Colonic mucosa (tissue), 4 donors: ENCODE measurements around the gene MRPL28. TPM values are rescaled to one million over a fixed set of nuclear protein-coding genes. Genes with fewer than 3 reads are reported as not detected.
A peak's percentile ranks its signal among the peaks of the same experiment; 100 is the strongest.

Experiments used
- DNase-seq: peaks from one replicate; pipeline ENCODE4 v3.0.0-alpha.2; 2020
- H3K27ac ChIP-seq: fragments of 200-600 bp; one replicate; pipeline ENCODE4 v1.8.0; 2021
- H3K27me3 ChIP-seq: fragments of 200-600 bp; one replicate; pipeline ENCODE4 v1.8.0; 2021
- H3K36me3 ChIP-seq: fragments of 200-600 bp; one replicate; pipeline ENCODE4 v1.8.0; 2021
- H3K4me1 ChIP-seq: fragments of 200-600 bp; one replicate; pipeline ENCODE4 v1.8.0; 2021; ENCODE audit warnings: mild to moderate bottlenecking
- H3K4me3 ChIP-seq: fragments of 200-600 bp; one replicate; pipeline ENCODE4 v1.8.0; 2021
- H3K9ac ChIP-seq, 2 donors: one replicate each; pipeline ENCODE4 v1.7.0; 2013; ENCODE audit warnings: control low read depth in 2 of 2, low read depth in 2 of 2, low read length in 2 of 2
- H3K9me3 ChIP-seq: fragments of 200-600 bp; one replicate; pipeline ENCODE4 v1.8.0; 2021
- intact Hi-C: fragments of 100-400 bp; cut with DNase I; formaldehyde crosslinking; loops from one replicate; pipeline ENCODE4 v1.14.1; 2022
- total RNA-seq, 2 donors: library from RNA; stranded (reverse); fragmentation: NEBNext Ultra II Directional in 1 of 2; extraction: Animal tissue kit (Norgen Biotek cat#: 25700) in 1 of 2; gene quantifications; one replicate each; pipeline ENCODE4 v1.2.1, GENCODE V29; 2021
- TF ChIP-seq, protein P1 (sequence below): fragments of 200-600 bp; IDR thresholded peaks from one replicate; pipeline ENCODE4 v1.8.0; 2022; ENCODE audit warnings: antibody characterized with exemption, mild to moderate bottlenecking
- donor health status: healthy.
- donor health status: DM: no; HTN: no; CAD: no.
- donor health status: DM: no; HTN: no; CAD: no.

MRPL28 gene
- total RNA-seq, 2 donors from 2014 or later: 59.4 to 75.4 TPM

DNA sequence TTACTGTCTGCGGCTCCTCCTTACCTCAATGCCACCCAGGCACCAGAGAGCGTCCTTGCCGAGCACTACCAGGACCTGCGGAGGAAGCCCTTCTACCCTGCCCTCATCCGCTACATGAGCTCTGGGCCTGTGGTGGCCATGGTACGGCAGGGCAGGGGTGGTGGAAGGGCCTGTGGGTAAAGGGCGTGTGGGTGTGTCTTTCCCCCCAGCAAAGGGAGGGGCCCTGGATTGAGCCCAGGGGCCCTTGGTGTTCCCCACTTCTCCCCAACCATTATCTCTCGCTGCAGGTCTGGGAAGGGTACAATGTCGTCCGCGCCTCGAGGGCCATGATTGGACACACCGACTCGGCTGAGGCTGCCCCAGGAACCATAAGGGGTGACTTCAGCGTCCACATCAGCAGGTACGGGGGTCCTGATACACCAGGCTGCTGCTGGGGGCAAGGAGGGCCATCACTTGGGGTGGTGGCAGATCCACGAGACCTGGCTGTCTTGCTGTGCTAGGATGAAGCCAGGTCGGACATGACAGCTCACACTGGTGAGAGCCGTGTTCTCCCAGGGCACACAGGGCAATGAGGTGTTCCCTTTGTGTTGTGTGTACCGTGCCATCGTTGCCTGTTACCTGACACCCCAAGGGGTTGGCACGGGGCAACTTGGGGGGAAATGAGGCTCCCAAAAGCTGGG, 29.1 kb upstream of the MRPL28 start:
- peak overlapping the region in 1 of 2 donors; percentile 76 for H3K9ac ChIP-seq
- H3K27me3 ChIP-seq: no peaks in the 10 kb centered on the region
- no peak overlapping the region for H3K4me3 ChIP-seq
- no peak overlapping the region for H3K27ac ChIP-seq
- TF ChIP-seq, protein P1, sequence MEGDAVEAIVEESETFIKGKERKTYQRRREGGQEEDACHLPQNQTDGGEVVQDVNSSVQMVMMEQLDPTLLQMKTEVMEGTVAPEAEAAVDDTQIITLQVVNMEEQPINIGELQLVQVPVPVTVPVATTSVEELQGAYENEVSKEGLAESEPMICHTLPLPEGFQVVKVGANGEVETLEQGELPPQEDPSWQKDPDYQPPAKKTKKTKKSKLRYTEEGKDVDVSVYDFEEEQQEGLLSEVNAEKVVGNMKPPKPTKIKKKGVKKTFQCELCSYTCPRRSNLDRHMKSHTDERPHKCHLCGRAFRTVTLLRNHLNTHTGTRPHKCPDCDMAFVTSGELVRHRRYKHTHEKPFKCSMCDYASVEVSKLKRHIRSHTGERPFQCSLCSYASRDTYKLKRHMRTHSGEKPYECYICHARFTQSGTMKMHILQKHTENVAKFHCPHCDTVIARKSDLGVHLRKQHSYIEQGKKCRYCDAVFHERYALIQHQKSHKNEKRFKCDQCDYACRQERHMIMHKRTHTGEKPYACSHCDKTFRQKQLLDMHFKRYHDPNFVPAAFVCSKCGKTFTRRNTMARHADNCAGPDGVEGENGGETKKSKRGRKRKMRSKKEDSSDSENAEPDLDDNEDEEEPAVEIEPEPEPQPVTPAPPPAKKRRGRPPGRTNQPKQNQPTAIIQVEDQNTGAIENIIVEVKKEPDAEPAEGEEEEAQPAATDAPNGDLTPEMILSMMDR: no peak
- peaks cover 4% of the 10 kb centered on the region for H3K4me1 ChIP-seq
- no peaks in the 10 kb centered on the region for H3K9me3 ChIP-seq
- intact Hi-C loops: no loop called here
- no peaks in the 10 kb centered on the region for H3K36me3 ChIP-seq
- no peak for DNase-seq

- Histone ChIP-seq H3K4me3 (no peak overlapping the region), H3K4me1 (peaks cover 4% of the 10 kb centered on the region), H3K36me3 (no peaks in the 10 kb centered on the region), H3K9me3 (no peaks in the 10 kb centered on the region), H3K27ac (no peak overlapping the region), H3K27me3 (no peaks in the 10 kb centered on the region), H3K9ac (no peak overlapping the region)
- intact Hi-C loops: no loop called here
- no peak for DNase-seq
- TF ChIP-seq, protein P1: no peak
Measured at GRCh38 chr16:398561-399339, 28.4 kb upstream of the MRPL28 start.

DNA sequence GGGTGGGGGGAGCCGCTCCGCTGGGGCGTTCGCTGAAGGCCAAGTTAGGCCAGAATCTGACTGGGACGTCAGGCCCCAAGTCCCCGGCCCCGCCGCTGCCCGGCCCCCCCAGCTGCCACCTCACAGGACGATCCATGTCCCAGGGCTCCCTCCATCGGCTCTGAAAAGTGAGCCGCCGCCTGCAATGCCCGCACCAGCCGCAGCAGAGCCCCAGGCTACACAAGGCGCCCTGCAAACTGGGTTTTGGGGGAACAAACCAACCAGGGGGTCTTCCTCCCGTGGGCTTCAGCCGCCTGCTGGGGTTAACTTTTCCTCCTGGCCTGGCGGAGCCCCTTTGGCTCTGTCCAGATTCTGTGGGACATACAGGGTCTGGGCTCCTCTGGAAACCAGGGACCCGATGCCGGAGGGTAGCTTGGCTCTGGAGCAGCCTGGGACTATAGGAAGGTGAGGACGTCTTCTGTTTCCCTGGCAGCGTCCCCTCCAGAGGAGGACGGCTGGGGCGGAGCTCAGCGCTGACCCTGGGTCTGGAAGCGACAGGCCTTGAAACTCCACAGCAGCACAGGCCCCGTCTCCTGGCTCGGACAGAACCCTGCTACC, 27.5 kb upstream of the MRPL28 start:
- Histone ChIP-seq H3K9ac (peak overlapping the region in 1 of 2 donors; percentile 24), H3K36me3 (no peaks in the 10 kb centered on the region), H3K27ac (peak overlapping the region; percentile 27), H3K4me3 (no peak overlapping the region), H3K9me3 (no peaks in the 10 kb centered on the region), H3K4me1 (peaks cover 4% of the 10 kb centered on the region), H3K27me3 (no peaks in the 10 kb centered on the region)
- TF ChIP-seq, protein P1: peak; percentile 29
- DNase-seq: peak; percentile 70
- intact Hi-C loops: no loop called here

DNA sequence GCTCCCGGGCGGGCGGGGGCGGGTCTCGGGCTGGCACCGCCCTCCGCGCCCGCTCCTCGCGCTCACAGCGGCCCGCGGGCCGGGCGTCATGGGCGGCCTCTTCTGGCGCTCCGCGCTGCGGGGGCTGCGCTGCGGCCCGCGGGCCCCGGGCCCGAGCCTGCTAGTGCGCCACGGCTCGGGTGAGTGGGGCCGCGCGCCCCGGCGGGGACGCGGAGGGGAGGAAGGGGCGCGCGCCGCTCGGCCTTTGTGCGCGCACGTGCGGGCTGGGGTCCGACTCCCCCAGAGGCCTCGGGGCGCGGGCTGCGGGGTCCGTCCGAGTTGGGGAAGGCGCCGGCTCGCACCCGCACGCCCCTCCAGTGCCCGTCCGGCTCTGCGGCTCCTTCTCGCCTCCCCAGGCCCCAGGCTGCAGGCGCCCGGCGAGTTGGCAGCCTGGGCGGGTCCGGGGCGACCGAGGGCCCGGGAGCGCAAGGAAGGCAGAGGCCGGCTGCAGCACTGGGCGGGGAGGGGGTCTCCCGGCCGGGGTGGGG, 26.9 kb upstream of the MRPL28 start, which contains the start of gene NME4:
NME4 (plus strand) TSS at position 65 of the 527 bp plus-strand sequence; CDS start at position 89, 24 bp downstream.
- Histone ChIP-seq H3K36me3 (no peaks in the 10 kb centered on the region), H3K9ac (peak within 1 kb of the TSS in 1 of 2 donors; percentile 70), H3K27ac (peak within 1 kb of the TSS; percentile 27), H3K9me3 (no peaks in the 10 kb centered on the region), H3K4me1 (peaks cover 4% of the 10 kb centered on the region), H3K27me3 (no peaks in the 10 kb centered on the region), H3K4me3 (peak within 1 kb of the TSS; percentile 49)
- intact Hi-C loops: no loop called here
- TF ChIP-seq, protein P1: no peak
- no peak for DNase-seq

DNA sequence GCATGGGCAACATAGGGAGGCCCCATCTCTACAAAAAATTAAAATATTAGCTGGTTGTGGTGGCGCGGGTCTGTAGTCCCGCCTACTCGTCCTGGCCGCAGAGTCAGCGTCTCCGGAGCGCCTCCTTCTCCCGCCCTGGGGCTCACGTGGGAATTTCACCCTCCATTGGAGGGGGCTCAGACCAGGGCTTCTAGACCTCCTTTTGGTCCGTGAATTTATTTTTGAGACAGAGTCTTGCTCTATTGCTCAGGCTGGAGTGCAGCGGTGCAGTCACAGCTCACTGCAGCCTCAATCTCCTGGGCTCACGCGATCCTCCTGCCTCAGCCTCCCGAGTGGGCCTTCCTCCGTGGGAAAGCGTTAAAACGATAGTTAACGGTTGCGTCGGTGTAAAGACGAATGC, 26.3 kb upstream of the MRPL28 start:
- H3K9me3 ChIP-seq: no peaks in the 10 kb centered on the region
- TF ChIP-seq, protein P1: no peak
- H3K9ac ChIP-seq: no peak overlapping the region
- no peak overlapping the region for H3K27ac ChIP-seq
- peaks cover 4% of the 10 kb centered on the region for H3K4me1 ChIP-seq
- no peak for DNase-seq
- peak overlapping the region; percentile 49 for H3K4me3 ChIP-seq
- no peaks in the 10 kb centered on the region for H3K36me3 ChIP-seq
- no peaks in the 10 kb centered on the region for H3K27me3 ChIP-seq
- intact Hi-C loops: no loop called here
